Measurements from ENCODE around the gene LUZP1. TPM values are rescaled to one million over a fixed set of nuclear protein-coding genes. Genes with fewer than 3 reads are reported as not detected.
A peak's percentile ranks its signal among the peaks of the same experiment; 100 is the strongest.

The LUZP1 gene
- total RNA-seq, 4 donors from 2014 or later, result 9.1 to 41.4 (median 27.3) TPM

- H3K27ac ChIP-seq, result peak overlapping the region in 1 of 2 donors; percentile 4
- intact Hi-C loops (cut with DNase I; ENCODE audit: low total_unique reads), result loop anchor here (2.0 kb wide), 1 partner anchor 86 kb away; no protein-coding TSS in a partner anchor
- H3K27me3 ChIP-seq, result no peaks in the 10 kb centered on the region
- peak; percentile 58 to 73 for DNase-seq
- no peak overlapping the region for H3K4me3 ChIP-seq
- H3K36me3 ChIP-seq, result no peaks in the 10 kb centered on the region
- H3K4me1 ChIP-seq, result peaks cover 7 to 9% of the 10 kb centered on the region in 2 donors
- H3K9me3 ChIP-seq, result no peaks in the 10 kb centered on the region
- TF ChIP-seq CTCF (IDR thresholded peaks at IDR 0.05), result peak; percentile 92 to 98 (median 94)
- TF ChIP-seq POLR2A (IDR thresholded peaks at IDR 0.05), result no peak
Measured at GRCh38 chr1:23098463-23099170, 70.0 kb downstream of the LUZP1 start.

- no peak for TF ChIP-seq POLR2A (IDR thresholded peaks at IDR 0.05)
- no peak for TF ChIP-seq CTCF (IDR thresholded peaks at IDR 0.05)
- no peak overlapping the region for H3K4me3 ChIP-seq
- DNase-seq, result no peak
- H3K4me1 ChIP-seq, result peaks cover 0 to 7% of the 10 kb centered on the region in 2 donors
- H3K27me3 ChIP-seq, result no peaks in the 10 kb centered on the region
- H3K27ac ChIP-seq, result no peak overlapping the region
- intact Hi-C loops (cut with DNase I; ENCODE audit: low total_unique reads), result no loop called here
- H3K9me3 ChIP-seq, result no peaks in the 10 kb centered on the region
- no peaks in the 10 kb centered on the region for H3K36me3 ChIP-seq
Measured at GRCh38 chr1:23097316-23097715, 71.3 kb downstream of the LUZP1 start.

GRCh38 chr1:23092447-23092846 is 76.2 kb downstream of the LUZP1 start:
- H3K27me3 ChIP-seq, result no peaks in the 10 kb centered on the region
- H3K4me1 ChIP-seq, result no peaks in the 10 kb centered on the region
- no peaks in the 10 kb centered on the region for H3K36me3 ChIP-seq
- H3K9me3 ChIP-seq, result no peaks in the 10 kb centered on the region
- no peak for DNase-seq
- no peak overlapping the region for H3K27ac ChIP-seq
- intact Hi-C loops (cut with DNase I; ENCODE audit: low total_unique reads), result no loop called here
- TF ChIP-seq CTCF (IDR thresholded peaks at IDR 0.05) (no peak), POLR2A (IDR thresholded peaks at IDR 0.05) (no peak)
- no peak overlapping the region for H3K4me3 ChIP-seq

- Histone ChIP-seq H3K36me3 (no peaks in the 10 kb centered on the region), H3K27me3 (no peaks in the 10 kb centered on the region), H3K4me3 (no peak overlapping the region), H3K27ac (no peak overlapping the region), H3K9me3 (no peaks in the 10 kb centered on the region), H3K4me1 (no peaks in the 10 kb centered on the region)
- no peak for TF ChIP-seq POLR2A (IDR thresholded peaks at IDR 0.05)
- TF ChIP-seq CTCF (IDR thresholded peaks at IDR 0.05), result no peak
- intact Hi-C loops (cut with DNase I; ENCODE audit: low total_unique reads), result no loop called here
- no peak for DNase-seq
Measured at GRCh38 chr1:23091545-23091944, 77.1 kb downstream of the LUZP1 start.

- Histone ChIP-seq H3K4me1 (no peaks in the 10 kb centered on the region), H3K36me3 (no peaks in the 10 kb centered on the region), H3K27me3 (no peaks in the 10 kb centered on the region), H3K4me3 (no peak overlapping the region), H3K27ac (no peak overlapping the region), H3K9me3 (no peaks in the 10 kb centered on the region)
- TF ChIP-seq POLR2A (IDR thresholded peaks at IDR 0.05) (no peak), CTCF (IDR thresholded peaks at IDR 0.05) (no peak)
- intact Hi-C loops (cut with DNase I; ENCODE audit: low total_unique reads), result no loop called here
- DNase-seq, result no peak
Measured at GRCh38 chr1:23090056-23090455, 78.6 kb downstream of the LUZP1 start.
